ENCODE data around the gene SNRNP35.

The SNRNP35 gene

DNA sequence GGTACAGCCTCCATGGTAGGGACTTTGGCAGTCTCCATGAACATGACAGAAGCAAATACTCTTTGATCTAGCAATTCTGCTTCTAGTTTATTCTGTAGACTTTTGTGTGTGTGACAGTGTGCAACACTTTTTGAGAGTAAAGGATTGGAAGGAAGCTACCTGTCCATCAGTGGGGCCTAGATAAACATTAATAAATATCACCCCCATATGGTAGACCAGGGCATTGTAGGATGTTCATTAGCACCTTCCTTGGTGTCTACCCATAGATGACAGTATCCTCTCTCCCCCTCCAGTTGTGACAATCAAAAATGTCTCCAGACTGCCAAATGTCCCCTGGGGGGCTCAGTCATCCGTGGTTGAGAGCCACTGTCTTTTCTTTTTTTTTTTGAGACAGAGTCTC, 10.8 kb downstream of the SNRNP35 start:
- TF ChIP-seq, protein P1, sequence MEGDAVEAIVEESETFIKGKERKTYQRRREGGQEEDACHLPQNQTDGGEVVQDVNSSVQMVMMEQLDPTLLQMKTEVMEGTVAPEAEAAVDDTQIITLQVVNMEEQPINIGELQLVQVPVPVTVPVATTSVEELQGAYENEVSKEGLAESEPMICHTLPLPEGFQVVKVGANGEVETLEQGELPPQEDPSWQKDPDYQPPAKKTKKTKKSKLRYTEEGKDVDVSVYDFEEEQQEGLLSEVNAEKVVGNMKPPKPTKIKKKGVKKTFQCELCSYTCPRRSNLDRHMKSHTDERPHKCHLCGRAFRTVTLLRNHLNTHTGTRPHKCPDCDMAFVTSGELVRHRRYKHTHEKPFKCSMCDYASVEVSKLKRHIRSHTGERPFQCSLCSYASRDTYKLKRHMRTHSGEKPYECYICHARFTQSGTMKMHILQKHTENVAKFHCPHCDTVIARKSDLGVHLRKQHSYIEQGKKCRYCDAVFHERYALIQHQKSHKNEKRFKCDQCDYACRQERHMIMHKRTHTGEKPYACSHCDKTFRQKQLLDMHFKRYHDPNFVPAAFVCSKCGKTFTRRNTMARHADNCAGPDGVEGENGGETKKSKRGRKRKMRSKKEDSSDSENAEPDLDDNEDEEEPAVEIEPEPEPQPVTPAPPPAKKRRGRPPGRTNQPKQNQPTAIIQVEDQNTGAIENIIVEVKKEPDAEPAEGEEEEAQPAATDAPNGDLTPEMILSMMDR (IDR thresholded peaks at IDR 0.05; ENCODE audit: low read depth, low read length): peak; percentile 46
- TF ChIP-seq, protein P2, sequence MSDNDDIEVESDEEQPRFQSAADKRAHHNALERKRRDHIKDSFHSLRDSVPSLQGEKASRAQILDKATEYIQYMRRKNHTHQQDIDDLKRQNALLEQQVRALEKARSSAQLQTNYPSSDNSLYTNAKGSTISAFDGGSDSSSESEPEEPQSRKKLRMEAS (IDR thresholded peaks at IDR 0.05; ENCODE audit: low read depth, low read length): no peak
- DNase-seq (ENCODE audit: low read depth): peak; percentile 65
- H3K4me3 ChIP-seq (ENCODE audit: low read depth, low read length): no peak overlapping the region

DNA sequence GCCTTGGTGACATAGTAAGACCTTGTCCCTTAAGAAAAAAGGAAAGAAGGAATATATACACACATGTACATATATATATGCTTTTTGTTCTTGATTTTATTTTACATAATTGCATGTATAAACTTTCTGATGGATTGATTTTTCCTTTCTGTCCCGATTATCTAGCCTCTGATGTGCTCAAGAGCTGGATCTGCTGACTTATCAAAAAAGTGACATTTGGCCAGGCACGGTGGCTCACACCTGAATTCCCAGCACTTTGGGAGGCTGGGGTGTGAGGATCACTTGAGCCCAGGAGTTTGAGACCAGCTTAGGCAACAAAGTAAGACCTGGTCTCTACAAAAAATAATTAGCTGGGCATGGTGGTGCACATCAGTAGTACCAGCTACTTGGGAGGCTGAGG, 12.0 kb downstream of the SNRNP35 start:
- no peak overlapping the region for H3K4me3 ChIP-seq (ENCODE audit: low read depth, low read length)
- no peak for DNase-seq (ENCODE audit: low read depth)
- TF ChIP-seq MYC (IDR thresholded peaks at IDR 0.05; ENCODE audit: low read depth, low read length) (no peak), POLR2A (IDR thresholded peaks at IDR 0.05; ENCODE audit: extremely low read depth, insufficient read length) (no peak)
- TF ChIP-seq, protein P2 (IDR thresholded peaks at IDR 0.05; ENCODE audit: low read depth, low read length): no peak

DNA sequence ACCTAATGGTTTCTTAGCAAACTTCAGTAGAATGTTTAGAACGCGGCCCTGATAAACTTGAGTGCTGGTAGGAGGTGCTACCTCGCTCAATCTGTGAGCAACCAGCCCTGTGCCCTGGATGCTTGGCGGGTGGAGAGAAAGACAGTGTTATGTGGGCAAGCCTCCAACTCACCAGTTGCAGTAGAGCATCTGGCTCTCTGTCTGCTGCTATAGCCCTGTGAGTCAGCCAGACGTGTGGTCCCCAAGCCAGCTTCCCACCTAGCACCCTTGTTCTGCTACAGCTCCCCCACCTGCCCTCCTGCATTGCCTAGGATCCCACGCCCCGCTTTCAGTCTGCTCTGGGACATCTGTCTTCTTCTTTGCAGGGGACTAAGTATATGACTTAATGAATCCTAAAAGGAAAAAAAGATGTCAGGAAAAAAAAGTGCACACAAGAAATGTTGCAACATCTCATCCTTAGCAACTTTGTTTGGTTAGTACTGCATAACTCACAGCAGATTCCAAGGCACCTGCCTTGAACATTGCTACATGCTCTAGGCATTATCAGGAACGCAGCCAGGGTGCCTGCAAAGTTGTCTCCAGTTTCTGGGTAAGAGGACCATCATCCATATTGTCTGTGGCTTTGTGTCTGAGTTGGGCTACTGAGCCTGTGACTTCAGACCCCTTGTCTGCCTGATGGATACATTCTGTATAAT, 13.6 kb downstream of the SNRNP35 start:
- no peak overlapping the region for H3K4me3 ChIP-seq (ENCODE audit: low read depth, low read length)
- TF ChIP-seq POLR2A (IDR thresholded peaks at IDR 0.05; ENCODE audit: extremely low read depth, insufficient read length) (no peak), MYC (IDR thresholded peaks at IDR 0.05; ENCODE audit: low read depth, low read length) (no peak)
- TF ChIP-seq, protein P2 (IDR thresholded peaks at IDR 0.05; ENCODE audit: low read depth, low read length): no peak
- TF ChIP-seq, protein P1 (IDR thresholded peaks at IDR 0.05; ENCODE audit: low read depth, low read length): no peak
- DNase-seq (ENCODE audit: low read depth): no peak

DNA sequence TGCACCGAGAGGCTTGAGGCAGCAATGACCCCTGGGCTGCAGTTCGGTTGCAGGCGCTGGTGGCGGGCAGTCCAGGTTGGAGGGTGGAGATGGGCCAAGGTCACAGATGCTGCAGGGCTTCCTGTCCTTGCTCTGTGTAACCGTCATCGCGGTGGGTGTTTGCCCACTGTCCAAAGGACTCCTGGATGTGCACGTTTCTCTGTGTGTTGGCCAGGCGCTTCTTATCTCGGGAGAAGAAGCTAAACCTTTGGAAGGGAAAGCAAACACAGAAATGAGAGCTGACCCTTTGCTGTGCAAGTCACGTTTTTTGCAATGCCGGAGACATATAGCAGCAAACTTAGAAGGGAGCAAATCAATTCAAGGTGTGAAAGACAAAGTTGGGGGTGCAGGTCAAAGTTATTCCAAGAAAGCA, 14.5 kb downstream of the SNRNP35 start:
- TF ChIP-seq, protein P1 (IDR thresholded peaks at IDR 0.05; ENCODE audit: low read depth, low read length): no peak
- no peak for TF ChIP-seq POLR2A (IDR thresholded peaks at IDR 0.05; ENCODE audit: extremely low read depth, insufficient read length)
- TF ChIP-seq, protein P2 (IDR thresholded peaks at IDR 0.05; ENCODE audit: low read depth, low read length): no peak
- no peak for TF ChIP-seq MYC (IDR thresholded peaks at IDR 0.05; ENCODE audit: low read depth, low read length)
- no peak for DNase-seq (ENCODE audit: low read depth)

DNA sequence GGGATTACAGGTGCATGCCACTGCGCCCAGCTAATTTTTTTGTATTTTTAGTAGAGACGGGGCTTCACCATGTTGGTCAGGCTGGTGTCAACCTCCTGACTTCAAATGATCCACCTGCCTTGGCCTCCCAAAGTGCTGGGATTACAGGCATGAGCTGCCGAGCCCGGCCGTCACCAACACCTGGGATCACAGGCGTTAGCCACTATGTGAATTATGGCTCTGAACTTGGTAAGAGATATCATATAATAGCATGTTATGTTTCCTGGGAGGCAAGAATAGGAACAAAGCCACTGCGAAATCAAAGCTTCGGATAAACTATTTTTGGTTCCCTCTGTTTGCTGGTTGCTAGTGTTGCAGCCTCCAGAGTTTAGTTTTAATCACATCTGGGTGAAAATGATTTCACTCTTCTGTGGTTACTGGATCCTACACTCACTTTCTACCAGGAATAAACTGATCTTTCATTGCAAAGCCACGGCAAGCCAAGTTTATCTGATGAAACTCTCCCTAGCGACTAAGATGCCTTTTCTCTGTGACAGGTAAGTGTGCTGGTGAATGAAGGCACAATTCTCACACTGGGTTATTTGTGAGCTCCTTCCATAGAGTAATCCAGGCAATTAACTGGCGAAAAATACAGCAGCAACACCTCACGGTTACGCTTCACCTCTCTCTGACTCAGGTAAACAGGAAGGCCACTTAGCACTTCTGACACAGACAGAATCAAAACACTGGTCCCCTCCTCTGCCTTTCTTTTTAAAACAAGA, 16.7 kb downstream of the SNRNP35 start:
- no peak for DNase-seq (ENCODE audit: low read depth)
- H3K4me3 ChIP-seq (ENCODE audit: low read depth, low read length): no peak overlapping the region
- TF ChIP-seq, protein P1 (IDR thresholded peaks at IDR 0.05; ENCODE audit: low read depth, low read length): no peak
- TF ChIP-seq, protein P2 (IDR thresholded peaks at IDR 0.05; ENCODE audit: low read depth, low read length): no peak
- TF ChIP-seq POLR2A (IDR thresholded peaks at IDR 0.05; ENCODE audit: extremely low read depth, insufficient read length) (no peak), MYC (IDR thresholded peaks at IDR 0.05; ENCODE audit: low read depth, low read length) (no peak)

More for the DNA sequence above, 14.5 kb downstream of the SNRNP35 start:
- no peak overlapping the region for H3K4me3 ChIP-seq (ENCODE audit: low read depth, low read length)

DNA sequence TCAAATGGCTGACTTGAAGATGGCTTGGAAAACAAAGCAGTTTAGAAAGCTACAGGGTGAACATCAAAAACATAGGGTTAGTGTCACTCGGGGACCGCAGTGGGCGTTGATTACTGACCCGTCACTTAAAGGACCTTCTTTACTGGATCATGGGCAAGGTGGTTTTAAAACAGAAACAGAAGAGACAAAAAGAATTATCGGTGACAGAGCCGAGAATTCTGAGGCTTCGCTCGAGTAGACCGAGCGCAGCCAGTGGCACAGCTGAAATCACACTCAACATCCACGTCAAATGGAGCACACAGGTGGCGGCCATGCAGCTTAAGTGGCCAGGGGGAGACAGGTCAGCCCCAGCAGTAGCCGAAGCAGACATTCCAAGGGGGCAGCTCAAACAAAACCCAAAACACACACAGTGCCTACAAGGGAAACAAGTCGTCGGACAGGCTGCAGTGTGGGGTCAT, 17.3 kb downstream of the SNRNP35 start:
- TF ChIP-seq MYC (IDR thresholded peaks at IDR 0.05; ENCODE audit: low read depth, low read length): no peak
- TF ChIP-seq POLR2A (IDR thresholded peaks at IDR 0.05; ENCODE audit: extremely low read depth, insufficient read length): no peak
- TF ChIP-seq, protein P1 (IDR thresholded peaks at IDR 0.05; ENCODE audit: low read depth, low read length): no peak
- TF ChIP-seq, protein P2 (IDR thresholded peaks at IDR 0.05; ENCODE audit: low read depth, low read length): no peak
- no peak overlapping the region for H3K4me3 ChIP-seq (ENCODE audit: low read depth, low read length)
- no peak for DNase-seq (ENCODE audit: low read depth)
